Dendritic cell treated with granulocyte-macrophage colony-stimulating factor and Interleukin-4, amounts not matched to agents 40 ng/mL and 50 ng/mL, for 4 days (primary cell): ENCODE results near the gene SNED1.

Experiments
- H3K27ac Mint-ChIP-seq: one replicate; pipeline ENCODE4 v1.8.0; 2022; ENCODE audit warnings: mild to moderate bottlenecking, mixed read lengths
- H3K27me3 Mint-ChIP-seq: one replicate; pipeline ENCODE4 v1.8.0; 2022; ENCODE audit warnings: mild to moderate bottlenecking, mixed read lengths
- H3K36me3 Mint-ChIP-seq: one replicate; pipeline ENCODE4 v1.8.0; 2022; ENCODE audit warnings: low read depth, mixed read lengths
- H3K4me1 Mint-ChIP-seq: one replicate; pipeline ENCODE4 v1.8.0; 2022; ENCODE audit warnings: low read depth, mixed read lengths
- H3K4me3 Mint-ChIP-seq: one replicate; pipeline ENCODE4 v1.8.0; 2022; ENCODE audit warnings: mild to moderate bottlenecking, moderate library complexity, mixed read lengths
- H3K9me3 Mint-ChIP-seq: one replicate; pipeline ENCODE4 v1.8.0; 2022; ENCODE audit warnings: mixed read lengths
- intact Hi-C: fragments of 100-400 bp; cut with micrococcal nuclease; formaldehyde crosslinking; loops from one replicate; pipeline ENCODE4 v1.15.0; 2022

The SNED1 gene

DNA sequence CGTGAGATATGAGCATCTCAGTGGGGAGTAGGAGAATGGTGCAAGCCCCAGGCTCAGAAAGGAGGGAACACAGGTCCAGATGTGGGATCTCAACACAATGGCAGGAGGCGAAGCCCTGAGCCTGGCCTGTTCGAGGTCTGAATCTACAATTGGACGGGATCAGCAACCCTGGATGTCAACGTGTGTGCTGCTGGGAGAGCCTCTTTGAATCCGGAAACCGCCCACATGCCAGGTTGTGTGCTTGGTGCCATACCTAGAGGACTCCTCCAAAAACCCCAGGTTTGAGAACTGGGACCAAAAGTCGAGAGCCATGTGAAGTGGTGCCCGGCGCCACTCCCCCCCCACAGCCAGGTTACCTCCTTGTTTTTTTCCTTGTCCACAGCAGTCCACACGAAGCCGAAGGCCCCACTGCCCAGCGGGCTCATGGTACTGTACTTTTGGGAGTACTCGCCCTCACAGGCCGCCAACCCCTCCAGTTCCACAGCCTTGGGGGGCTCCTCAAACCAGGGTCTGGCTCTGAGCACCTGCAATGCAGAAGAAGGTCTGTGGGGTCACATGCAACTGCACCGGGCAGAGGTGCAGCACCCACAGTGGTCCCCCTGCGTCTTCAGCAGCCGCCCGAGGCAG is 124.1 kb downstream of the SNED1 start:
- H3K36me3 Mint-ChIP-seq: peaks cover 56% of the 10 kb centered on the region
- H3K27ac Mint-ChIP-seq: no peak overlapping the region
- H3K4me3 Mint-ChIP-seq: no peak overlapping the region

GRCh38 chr2:241123816-241124536 is 125.6 kb downstream of the SNED1 start:
- intact Hi-C loops: no loop called here
- H3K4me1 Mint-ChIP-seq: peaks cover under 1% of the 10 kb centered on the region
- peaks cover 53% of the 10 kb centered on the region for H3K36me3 Mint-ChIP-seq
- H3K9me3 Mint-ChIP-seq: no peaks in the 10 kb centered on the region
- H3K4me3 Mint-ChIP-seq: no peak overlapping the region
- no peaks in the 10 kb centered on the region for H3K27me3 Mint-ChIP-seq
- no peak overlapping the region for H3K27ac Mint-ChIP-seq

More for the DNA sequence above, 124.1 kb downstream of the SNED1 start:
- intact Hi-C loops: no loop called here
- Mint-ChIP-seq H3K9me3 (no peaks in the 10 kb centered on the region), H3K27me3 (no peaks in the 10 kb centered on the region), H3K4me1 (no peaks in the 10 kb centered on the region)

DNA sequence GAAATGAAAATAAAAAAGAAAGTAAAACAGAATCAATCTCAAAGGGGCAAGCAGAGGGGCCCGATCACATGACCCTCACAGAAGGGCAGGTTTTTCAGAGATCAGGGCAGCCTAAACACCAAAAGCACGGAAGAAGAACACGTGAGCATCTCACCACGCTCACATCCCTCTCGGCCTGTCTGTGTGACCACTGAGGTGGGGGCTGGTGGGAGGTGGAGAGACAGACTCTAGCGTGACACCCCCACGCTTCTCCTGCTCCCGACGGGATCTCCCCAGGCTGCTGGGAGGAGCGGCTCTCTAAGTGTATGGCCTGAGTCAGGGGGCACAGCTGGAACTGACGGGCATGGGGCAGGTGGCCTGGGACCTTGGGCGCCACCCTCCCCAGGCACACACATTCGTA is 127.2 kb downstream of the SNED1 start:
- Mint-ChIP-seq H3K27ac (no peak overlapping the region), H3K4me3 (no peak overlapping the region), H3K27me3 (no peaks in the 10 kb centered on the region)

GRCh38 chr2:241126201-241126611 is 127.8 kb downstream of the SNED1 start:
- no peaks in the 10 kb centered on the region for H3K9me3 Mint-ChIP-seq
- H3K36me3 Mint-ChIP-seq: peaks cover 35% of the 10 kb centered on the region
- H3K27me3 Mint-ChIP-seq: no peaks in the 10 kb centered on the region
- peaks cover 9% of the 10 kb centered on the region for H3K4me1 Mint-ChIP-seq
- intact Hi-C loops: no loop called here
- H3K27ac Mint-ChIP-seq: no peak overlapping the region
- no peak overlapping the region for H3K4me3 Mint-ChIP-seq

More for the DNA sequence above, 127.2 kb downstream of the SNED1 start:
- Mint-ChIP-seq H3K36me3 (peaks cover 41% of the 10 kb centered on the region), H3K4me1 (peaks cover 9% of the 10 kb centered on the region), H3K9me3 (no peaks in the 10 kb centered on the region)
- intact Hi-C loops: no loop called here

- H3K4me3 Mint-ChIP-seq: no peak overlapping the region
These were observed 128.4 kb downstream of the SNED1 start for GRCh38 chr2:241126771-241127202.

DNA sequence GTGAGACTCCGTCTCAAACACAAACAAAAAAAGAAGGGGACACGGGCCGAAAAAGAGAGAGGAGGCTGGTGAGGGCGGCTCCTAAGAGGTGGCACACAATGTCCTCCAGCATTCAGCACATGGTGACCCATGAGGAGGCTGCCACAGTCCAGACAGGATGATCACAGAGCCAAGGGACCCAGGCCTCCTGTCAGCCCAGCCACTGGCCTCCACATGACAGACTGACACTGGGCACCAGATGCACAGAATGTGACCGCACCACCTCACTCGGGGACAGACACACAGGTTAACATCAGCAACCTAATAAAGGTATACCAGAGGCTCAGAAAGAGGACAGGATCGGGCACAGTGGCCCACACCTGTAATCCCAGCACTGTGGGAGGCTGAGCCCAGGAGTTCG is 129.8 kb downstream of the SNED1 start:
- H3K27me3 Mint-ChIP-seq: no peaks in the 10 kb centered on the region
- H3K9me3 Mint-ChIP-seq: no peaks in the 10 kb centered on the region
- peaks cover 9% of the 10 kb centered on the region for H3K4me1 Mint-ChIP-seq
- H3K36me3 Mint-ChIP-seq: peaks cover 23% of the 10 kb centered on the region
- intact Hi-C loops: no loop called here
- H3K27ac Mint-ChIP-seq: no peak overlapping the region
- no peak overlapping the region for H3K4me3 Mint-ChIP-seq

More at GRCh38 chr2:241126771-241127202, 128.4 kb downstream of the SNED1 start:
- Mint-ChIP-seq H3K27me3 (no peaks in the 10 kb centered on the region), H3K27ac (no peak overlapping the region), H3K4me1 (peaks cover 9% of the 10 kb centered on the region), H3K9me3 (no peaks in the 10 kb centered on the region), H3K36me3 (peaks cover 34% of the 10 kb centered on the region)
- intact Hi-C loops: no loop called here

GRCh38 chr2:241129086-241129871 is 130.9 kb downstream of the SNED1 start:
- H3K27ac Mint-ChIP-seq: no peak overlapping the region
- H3K9me3 Mint-ChIP-seq: no peaks in the 10 kb centered on the region
- H3K4me1 Mint-ChIP-seq: peaks cover 9% of the 10 kb centered on the region
- H3K36me3 Mint-ChIP-seq: peaks cover 16% of the 10 kb centered on the region
- no peaks in the 10 kb centered on the region for H3K27me3 Mint-ChIP-seq
- intact Hi-C loops: no loop called here
- no peak overlapping the region for H3K4me3 Mint-ChIP-seq

DNA sequence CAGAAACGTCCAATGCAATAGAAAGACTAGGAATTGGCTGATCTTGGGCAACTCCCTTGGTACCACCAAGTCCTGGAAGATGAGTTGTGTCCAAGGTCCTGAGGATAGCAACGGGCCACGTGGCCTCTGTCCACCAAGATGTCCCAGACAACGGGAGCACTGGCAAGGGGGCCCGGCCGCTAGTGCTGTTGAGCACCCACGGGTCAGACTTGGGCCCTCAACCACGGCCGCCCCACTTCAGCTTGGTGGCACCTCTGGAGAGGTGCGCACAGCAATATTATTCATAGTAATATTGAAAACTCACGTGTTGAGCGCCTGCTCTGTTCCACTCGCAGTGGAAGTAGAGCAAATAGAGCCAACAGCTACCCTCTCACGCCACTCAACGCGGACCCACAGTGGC is 131.9 kb downstream of the SNED1 start:
- H3K4me1 Mint-ChIP-seq: peaks cover 9% of the 10 kb centered on the region
- no peak overlapping the region for H3K4me3 Mint-ChIP-seq
- peaks cover 22% of the 10 kb centered on the region for H3K36me3 Mint-ChIP-seq
- H3K27me3 Mint-ChIP-seq: no peaks in the 10 kb centered on the region
- no peaks in the 10 kb centered on the region for H3K9me3 Mint-ChIP-seq
- H3K27ac Mint-ChIP-seq: no peak overlapping the region
- intact Hi-C loops: no loop called here

DNA sequence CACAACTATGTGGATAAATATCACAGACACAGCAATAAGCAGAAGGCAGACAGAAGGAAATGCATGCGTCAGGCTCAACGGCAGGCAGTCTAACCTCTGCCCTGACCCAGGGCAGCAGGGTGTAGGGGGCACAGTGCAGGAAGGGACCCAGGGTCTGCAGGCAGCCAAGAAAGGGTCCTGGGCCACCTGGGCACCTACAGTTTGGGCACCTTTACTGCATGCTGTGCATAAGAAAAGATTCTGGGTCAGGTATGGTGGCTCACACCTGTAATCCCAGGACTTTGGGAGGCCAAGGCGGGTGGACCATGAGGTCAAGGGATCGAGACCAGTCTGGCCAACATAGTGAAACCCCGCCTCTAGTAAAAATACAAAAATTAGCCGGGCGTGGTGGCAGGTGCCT is 133.1 kb downstream of the SNED1 start:
- no peaks in the 10 kb centered on the region for H3K9me3 Mint-ChIP-seq
- peaks cover 24% of the 10 kb centered on the region for H3K36me3 Mint-ChIP-seq
- H3K4me1 Mint-ChIP-seq: peaks cover 9% of the 10 kb centered on the region
- no peak overlapping the region for H3K27ac Mint-ChIP-seq
- no peaks in the 10 kb centered on the region for H3K27me3 Mint-ChIP-seq
- intact Hi-C loops: no loop called here
- H3K4me3 Mint-ChIP-seq: no peak overlapping the region

DNA sequence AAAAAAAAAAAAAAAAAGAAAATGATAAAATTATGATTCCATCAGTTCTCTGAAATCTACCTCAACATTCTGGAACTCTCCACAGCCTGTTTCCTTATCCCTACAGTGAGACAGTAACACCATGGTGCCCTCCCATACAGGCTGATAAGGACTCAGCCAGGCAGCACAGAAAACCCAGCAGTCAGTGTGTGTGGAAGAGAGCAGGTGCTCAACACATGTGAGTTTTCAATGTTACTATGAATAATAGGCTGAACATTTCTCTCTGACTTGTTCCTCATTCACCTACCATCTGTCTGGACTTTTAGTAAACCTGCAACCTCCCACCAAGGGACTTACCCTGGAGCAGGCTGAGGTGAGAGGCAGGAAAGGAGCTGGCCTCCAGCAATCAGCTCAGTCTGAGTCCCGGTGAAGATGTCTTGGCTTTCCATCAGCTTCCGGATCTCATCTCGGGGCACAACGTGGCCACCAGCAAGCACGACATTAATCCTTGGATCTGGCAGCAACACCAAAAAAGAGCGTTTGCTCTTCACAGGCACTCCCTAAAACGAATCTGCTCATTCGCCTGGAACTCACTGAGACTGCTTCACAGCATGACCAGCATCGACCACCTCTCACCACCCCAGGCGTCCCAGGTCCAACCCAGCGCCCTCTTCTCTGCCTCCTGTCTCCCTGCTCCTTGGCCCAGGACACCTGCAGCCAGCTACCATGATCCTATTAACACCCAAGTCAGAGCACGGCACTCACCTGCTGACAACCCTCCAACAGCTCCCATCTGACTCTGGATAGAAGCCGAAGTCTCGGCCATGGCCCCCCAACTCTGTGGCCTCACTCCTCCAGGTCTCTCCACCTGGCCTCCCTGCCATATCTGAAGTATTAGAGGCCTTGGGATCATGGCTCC is 134.4 kb downstream of the SNED1 start:
- Mint-ChIP-seq H3K27ac (no peak overlapping the region), H3K27me3 (no peaks in the 10 kb centered on the region), H3K4me1 (peaks cover 9% of the 10 kb centered on the region), H3K36me3 (peaks cover 28% of the 10 kb centered on the region), H3K9me3 (no peaks in the 10 kb centered on the region), H3K4me3 (no peak overlapping the region)
- intact Hi-C loops: no loop called here

- Mint-ChIP-seq H3K4me1 (peaks cover 9% of the 10 kb centered on the region), H3K9me3 (no peaks in the 10 kb centered on the region), H3K36me3 (peaks cover 31% of the 10 kb centered on the region), H3K27ac (no peak overlapping the region), H3K27me3 (no peaks in the 10 kb centered on the region), H3K4me3 (no peak overlapping the region)
- intact Hi-C loops: no loop called here
These were observed 135.0 kb downstream of the SNED1 start for GRCh38 chr2:241133436-241133820.

DNA sequence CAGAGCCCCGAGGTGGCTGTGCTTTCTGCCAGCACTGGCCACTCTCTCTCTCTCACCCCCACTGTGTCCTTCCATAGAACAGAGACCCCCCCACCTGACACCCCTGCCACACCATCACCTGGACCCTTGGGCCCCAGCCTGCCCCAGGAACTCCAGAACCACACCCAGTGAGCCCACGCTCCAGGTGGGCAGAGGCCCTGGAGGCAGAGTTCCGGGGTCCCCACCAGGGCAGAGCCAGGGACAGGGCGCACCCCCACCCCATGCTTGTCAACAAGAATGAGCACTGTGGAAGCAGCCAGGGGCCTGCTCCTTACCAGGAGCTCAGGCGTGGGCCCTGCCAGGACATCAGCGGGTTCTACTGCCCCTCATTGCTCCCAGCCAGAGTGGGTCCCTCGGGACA is 136.3 kb downstream of the SNED1 start:
- no peak overlapping the region for H3K27ac Mint-ChIP-seq
- H3K9me3 Mint-ChIP-seq: no peaks in the 10 kb centered on the region
- peaks cover under 1% of the 10 kb centered on the region for H3K4me1 Mint-ChIP-seq
- H3K4me3 Mint-ChIP-seq: no peak overlapping the region
- H3K36me3 Mint-ChIP-seq: peaks cover 44% of the 10 kb centered on the region
- H3K27me3 Mint-ChIP-seq: no peaks in the 10 kb centered on the region
- intact Hi-C loops: no loop called here

GRCh38 chr2:241135737-241136136 is 137.3 kb downstream of the SNED1 start:
- H3K4me3 Mint-ChIP-seq: no peak overlapping the region
- H3K36me3 Mint-ChIP-seq: peaks cover 53% of the 10 kb centered on the region
- no peaks in the 10 kb centered on the region for H3K9me3 Mint-ChIP-seq
- no peaks in the 10 kb centered on the region for H3K27me3 Mint-ChIP-seq
- H3K4me1 Mint-ChIP-seq: no peaks in the 10 kb centered on the region
- no peak overlapping the region for H3K27ac Mint-ChIP-seq
- intact Hi-C loops: no loop called here
